ENCODE data around the gene PARVG. TPM values are rescaled to one million over a fixed set of nuclear protein-coding genes. Genes with fewer than 3 reads are reported as not detected.

The PARVG gene
- polyA plus RNA-seq, result 10 to 100 TPM in 1 of 3 donors, 1 to 10 TPM in 2; 2.7 to 13.5 (median 7.3) TPM

- H3K27ac ChIP-seq (ENCODE audit: low read depth, low read length), result no peak within 1 kb of the TSS
- WGBS, 3 donors, result 37 to 48% (median 43%) methylated on average over 5 of the region's 5 CpGs
Observed at GRCh38 chr22:44180706-44181032, at the start of gene PARVG. PARVG (plus strand) TSS chr22:44180925; CDS start chr22:44183330, 2,405 bp downstream.

GRCh38 chr22:44131412-44131811 is 49.3 kb upstream of the PARVG start:
- 93 to 95% (median 93%) methylated on average over 12 of the region's 12 CpGs for WGBS, 3 donors
- no peak overlapping the region for H3K27ac ChIP-seq (ENCODE audit: low read depth, low read length)

- 86 to 90% (median 90%) methylated on average over 13 of the region's 13 CpGs for WGBS, 3 donors
Observed at GRCh38 chr22:44131989-44132685, 48.6 kb upstream of the PARVG start.

DNA sequence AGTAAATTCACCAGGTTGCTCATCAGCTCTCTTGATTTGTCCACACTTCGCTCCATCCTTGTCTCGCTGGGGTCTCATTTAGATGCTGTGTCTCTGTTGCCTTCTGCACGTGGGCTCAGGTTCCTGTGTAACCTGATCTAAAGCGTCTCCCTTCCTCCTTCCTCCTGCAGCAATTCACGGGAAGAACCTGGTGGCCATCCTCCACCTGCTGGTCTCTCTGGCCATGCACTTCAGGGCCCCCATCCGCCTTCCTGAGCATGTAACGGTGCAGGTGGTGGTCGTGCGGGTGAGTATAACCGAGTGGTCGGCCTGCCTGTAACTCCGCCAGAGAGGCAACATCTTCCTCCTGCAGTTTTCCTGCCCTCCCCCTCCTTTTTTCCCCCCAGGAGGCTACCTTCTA is 48.0 kb upstream of the PARVG start:
- no peak overlapping the region for H3K27ac ChIP-seq (ENCODE audit: low read depth, low read length)
- WGBS, 3 donors, result 75 to 90% (median 84%) methylated on average over 12 of the region's 12 CpGs

More at GRCh38 chr22:44131989-44132685, 48.6 kb upstream of the PARVG start:
- no peak overlapping the region for H3K27ac ChIP-seq (ENCODE audit: low read depth, low read length)

DNA sequence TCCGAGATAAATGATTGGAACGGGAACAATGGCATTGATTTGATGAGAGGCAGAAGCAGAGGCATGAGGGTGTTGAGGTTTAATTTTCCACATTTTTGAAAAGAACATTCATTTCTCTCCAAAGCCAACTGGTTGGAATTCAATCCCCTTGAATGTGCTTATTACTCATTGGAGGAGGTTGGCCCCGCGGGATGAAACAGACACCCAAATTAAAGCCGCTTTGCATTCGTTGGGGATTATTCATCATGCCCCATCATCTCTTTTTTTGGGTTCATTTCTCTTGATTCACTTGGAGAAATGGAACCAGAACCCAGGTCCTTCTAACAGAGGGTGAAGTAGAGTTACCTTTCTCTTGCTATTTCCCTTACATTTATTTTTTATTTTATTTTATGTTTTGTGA is 47.6 kb upstream of the PARVG start:
- 78 to 84% (median 81%) methylated on average over 6 of the region's 6 CpGs for WGBS, 3 donors
- H3K27ac ChIP-seq (ENCODE audit: low read depth, low read length), result no peak overlapping the region

- 48 to 79% (median 53%) methylated on average over 21 of the region's 21 CpGs for WGBS, 3 donors
- H3K27ac ChIP-seq (ENCODE audit: low read depth, low read length), result no peak overlapping the region
Observed at GRCh38 chr22:44133901-44134571, 46.7 kb upstream of the PARVG start.

DNA sequence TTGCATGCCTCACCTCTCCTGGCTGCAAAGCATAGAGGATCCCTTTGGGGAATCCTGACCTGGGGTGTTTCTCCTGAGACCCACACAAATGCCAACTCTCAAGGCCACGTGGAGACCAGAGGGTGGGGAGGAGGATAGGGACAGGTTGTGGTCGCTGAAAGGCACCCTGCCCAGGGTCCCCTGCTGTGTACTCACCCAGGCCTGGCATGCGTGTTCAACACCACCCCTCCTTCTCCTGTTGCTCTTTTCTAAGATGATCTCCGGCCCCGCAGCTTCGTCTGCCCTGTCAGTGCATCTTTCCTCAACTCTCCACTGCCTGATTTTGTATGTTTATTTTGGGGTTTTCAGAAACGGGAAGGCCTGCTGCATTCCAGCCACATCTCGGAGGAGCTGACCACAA is 44.6 kb upstream of the PARVG start:
- no peak overlapping the region for H3K27ac ChIP-seq (ENCODE audit: low read depth, low read length)
- WGBS, 3 donors, result 94 to 98% (median 95%) methylated on average over 8 of the region's 8 CpGs

DNA sequence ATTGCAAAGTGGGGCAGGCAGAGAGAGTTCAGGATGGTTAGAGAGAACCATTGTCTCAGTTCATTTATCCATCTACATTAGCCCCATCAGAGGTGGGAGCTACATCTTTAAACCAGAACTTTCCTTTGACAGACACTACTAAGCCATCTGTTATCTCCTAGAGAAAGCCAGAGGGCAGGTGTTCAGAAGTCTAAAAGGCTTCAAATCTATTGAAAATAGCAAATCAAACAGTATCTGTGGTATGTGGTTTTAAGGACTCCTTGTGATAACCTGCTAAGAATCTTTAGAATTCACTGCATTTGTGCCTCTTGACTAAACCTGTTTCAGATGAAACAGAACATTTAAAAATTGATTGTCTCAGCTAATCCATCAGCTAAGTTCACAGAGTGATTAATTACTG is 43.9 kb upstream of the PARVG start:
- no peak overlapping the region for H3K27ac ChIP-seq (ENCODE audit: low read depth, low read length)

GRCh38 chr22:44137415-44137814 is 43.3 kb upstream of the PARVG start:
- 93 to 96% (median 95%) methylated on average over 3 of the region's 3 CpGs for WGBS, 3 donors

GRCh38 chr22:44139773-44140172 is 41.0 kb upstream of the PARVG start:
- no peak overlapping the region for H3K27ac ChIP-seq (ENCODE audit: low read depth, low read length)
- 49 to 96% (median 87%) methylated on average over 6 of the region's 6 CpGs for WGBS, 3 donors

More at GRCh38 chr22:44137415-44137814, 43.3 kb upstream of the PARVG start:
- H3K27ac ChIP-seq (ENCODE audit: low read depth, low read length), result no peak overlapping the region

DNA sequence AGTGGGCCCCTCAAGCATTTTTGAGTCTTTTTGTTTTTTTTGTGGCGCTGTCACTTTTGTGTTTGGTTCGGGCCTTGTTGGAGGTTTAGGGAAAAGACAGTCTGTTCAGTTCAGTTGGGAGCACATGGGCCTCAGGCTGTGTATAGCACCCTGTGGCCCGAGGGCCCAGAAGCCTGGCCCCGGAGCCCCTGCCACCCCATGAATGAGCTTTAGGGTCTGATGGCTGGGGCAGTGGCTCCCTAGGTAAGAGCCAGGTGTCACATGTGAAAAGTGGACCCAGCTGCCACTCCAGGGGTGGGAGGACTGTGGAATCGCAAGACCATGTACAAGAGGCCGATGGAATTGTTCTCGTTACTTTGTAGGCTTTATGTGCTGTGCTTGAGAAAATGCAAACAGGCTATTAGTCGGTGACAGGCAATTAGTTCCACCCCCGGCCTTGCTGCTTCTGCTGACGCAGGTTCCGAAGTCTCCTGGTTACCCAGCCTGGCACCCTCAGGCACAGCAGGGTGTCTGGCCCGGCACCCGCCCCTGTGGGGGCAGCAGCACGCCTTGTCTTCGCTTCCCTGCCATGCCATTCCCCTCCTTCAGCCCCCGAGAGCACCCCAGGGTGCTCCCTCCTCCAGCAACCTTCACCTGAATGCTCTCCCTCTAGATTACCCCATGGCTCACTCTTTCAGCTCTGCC is 38.2 kb upstream of the PARVG start:
- WGBS, 3 donors, result 80 to 95% (median 95%) methylated on average over 16 of the region's 16 CpGs
- no peak overlapping the region for H3K27ac ChIP-seq (ENCODE audit: low read depth, low read length)

DNA sequence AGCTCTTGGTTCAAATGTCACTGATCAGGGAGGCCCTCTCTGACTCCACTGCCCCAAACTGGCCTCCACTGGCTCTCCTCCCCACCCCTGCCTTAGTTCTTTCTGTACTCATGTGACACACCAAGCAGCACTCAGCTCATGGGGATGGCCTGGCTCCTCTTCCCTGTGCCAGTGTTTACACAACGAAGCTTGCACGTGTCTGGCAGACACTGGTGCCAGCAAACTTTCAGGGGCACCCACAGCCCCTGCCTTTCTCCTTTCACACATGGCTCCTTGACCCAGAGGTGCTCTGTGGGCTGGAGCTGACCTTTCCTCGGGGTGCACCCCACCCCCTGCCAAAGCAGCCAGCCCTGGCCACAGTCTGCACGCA is 37.6 kb upstream of the PARVG start:
- no peak overlapping the region for H3K27ac ChIP-seq (ENCODE audit: low read depth, low read length)
- 66 to 76% (median 74%) methylated on average over 4 of the region's 4 CpGs for WGBS, 3 donors

DNA sequence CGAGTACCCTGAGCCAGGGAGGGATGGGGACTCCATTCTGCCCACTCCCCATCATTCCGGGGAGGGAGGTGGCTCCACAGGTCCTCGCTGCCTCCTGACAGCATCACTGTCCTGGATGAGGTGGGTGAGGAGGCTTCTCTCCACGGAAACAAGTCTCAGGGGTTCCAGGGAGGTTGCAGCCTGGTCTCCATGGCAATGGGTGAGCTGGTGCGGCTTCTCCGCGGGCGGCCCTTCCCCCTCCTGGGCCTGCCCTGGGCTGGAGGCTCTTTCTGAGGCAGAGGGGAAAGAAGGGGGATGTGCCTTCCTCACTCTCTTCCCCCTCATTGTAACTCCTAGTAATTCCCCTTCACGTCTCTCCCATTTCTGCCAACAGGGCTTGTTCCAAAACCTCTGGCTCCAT is 37.1 kb upstream of the PARVG start:
- WGBS, 3 donors, result 60 to 76% (median 75%) methylated on average over 9 of the region's 9 CpGs
- H3K27ac ChIP-seq (ENCODE audit: low read depth, low read length), result no peak overlapping the region

GRCh38 chr22:44144046-44144569 is 36.6 kb upstream of the PARVG start:
- 80 to 88% (median 85%) methylated on average over 10 of the region's 10 CpGs for WGBS, 3 donors
- no peak overlapping the region for H3K27ac ChIP-seq (ENCODE audit: low read depth, low read length)

- H3K27ac ChIP-seq (ENCODE audit: low read depth, low read length), result no peak overlapping the region
- WGBS, 3 donors, result 83 to 86% (median 84%) methylated on average over 8 of the region's 8 CpGs
Observed at GRCh38 chr22:44145544-44145943, 35.2 kb upstream of the PARVG start.

- 84 to 94% (median 92%) methylated on average over 33 of the region's 33 CpGs for WGBS, 3 donors
- H3K27ac ChIP-seq (ENCODE audit: low read depth, low read length), result no peak overlapping the region
Observed at GRCh38 chr22:44146088-44146861, 34.5 kb upstream of the PARVG start.

- no peak overlapping the region for H3K27ac ChIP-seq (ENCODE audit: low read depth, low read length)
Observed at GRCh38 chr22:44147008-44147645, 33.6 kb upstream of the PARVG start.

More at GRCh38 chr22:44147008-44147645, 33.6 kb upstream of the PARVG start:
- 64 to 86% (median 76%) methylated on average over 12 of the region's 12 CpGs for WGBS, 3 donors

All from adipose tissue (tissue), 3 donors.